Stimulated activated CD4-positive, alpha-beta T cell treated with anti-CD3 and anti-CD28 coated beads, Interleukin-15, amount 100 ng/mL, for 1 hour (primary cell): ENCODE results near the gene TGFBR3L.
A peak's percentile ranks its signal among the peaks of the same experiment; 100 is the strongest.

Experiments
- DNase-seq, 2 donors: peaks; one replicate each; pipeline ENCODE4 v3.0.0-alpha.2; 2020; ENCODE audit warnings: low read depth in 1 of 2, low spot score in 1 of 2

Gene TGFBR3L

GRCh38 chr19:7914598-7915045 is at the start of gene TGFBR3L:
TSS of gene TGFBR3L (plus strand) at chr19:7914830.
- DNase-seq = no peak

- DNase-seq = no peak
These were observed 49.2 kb upstream of the TGFBR3L start for GRCh38 chr19:7865262-7865911.

- no peak for DNase-seq
These were observed 48.1 kb upstream of the TGFBR3L start for GRCh38 chr19:7866399-7867091.

- no peak for DNase-seq
These were observed 47.4 kb upstream of the TGFBR3L start for GRCh38 chr19:7867092-7867844.

- no peak for DNase-seq
These were observed 46.3 kb upstream of the TGFBR3L start for GRCh38 chr19:7868326-7868670.

- DNase-seq = peak; percentile 71 to 77
These were observed 45.8 kb upstream of the TGFBR3L start for GRCh38 chr19:7868671-7869452.

GRCh38 chr19:7869453-7869909 is 45.1 kb upstream of the TGFBR3L start:
- peak; percentile 75 to 78 for DNase-seq

- no peak for DNase-seq
These were observed 44.6 kb upstream of the TGFBR3L start for GRCh38 chr19:7869910-7870511.

- DNase-seq = no peak
These were observed 43.8 kb upstream of the TGFBR3L start for GRCh38 chr19:7870571-7871436.

GRCh38 chr19:7871437-7872305 is 43.0 kb upstream of the TGFBR3L start:
- DNase-seq = peak; percentile 62 to 63

- DNase-seq = no peak
These were observed 42.1 kb upstream of the TGFBR3L start for GRCh38 chr19:7872306-7873204.

- no peak for DNase-seq
These were observed 41.1 kb upstream of the TGFBR3L start for GRCh38 chr19:7873304-7874075.

GRCh38 chr19:7874076-7874896 is 40.3 kb upstream of the TGFBR3L start, which contains the start of gene PRR36:
TSS of gene PRR36 (minus strand) at chr19:7874390. CDS start at chr19:7873689, 701 bp downstream.
- DNase-seq = no peak

GRCh38 chr19:7874897-7875273 is 39.7 kb upstream of the TGFBR3L start:
- DNase-seq = no peak

- DNase-seq = no peak
These were observed 37.3 kb upstream of the TGFBR3L start for GRCh38 chr19:7877249-7877836.
